Measurements from ENCODE around the gene ATP2B2. TPM values are rescaled to one million over a fixed set of nuclear protein-coding genes. Genes with fewer than 3 reads are reported as not detected.

The ATP2B2 gene
- polyA plus RNA-seq, 5 donors, result 0.03 to 0.24 (median 0.13) TPM; not detected in 1

DNA sequence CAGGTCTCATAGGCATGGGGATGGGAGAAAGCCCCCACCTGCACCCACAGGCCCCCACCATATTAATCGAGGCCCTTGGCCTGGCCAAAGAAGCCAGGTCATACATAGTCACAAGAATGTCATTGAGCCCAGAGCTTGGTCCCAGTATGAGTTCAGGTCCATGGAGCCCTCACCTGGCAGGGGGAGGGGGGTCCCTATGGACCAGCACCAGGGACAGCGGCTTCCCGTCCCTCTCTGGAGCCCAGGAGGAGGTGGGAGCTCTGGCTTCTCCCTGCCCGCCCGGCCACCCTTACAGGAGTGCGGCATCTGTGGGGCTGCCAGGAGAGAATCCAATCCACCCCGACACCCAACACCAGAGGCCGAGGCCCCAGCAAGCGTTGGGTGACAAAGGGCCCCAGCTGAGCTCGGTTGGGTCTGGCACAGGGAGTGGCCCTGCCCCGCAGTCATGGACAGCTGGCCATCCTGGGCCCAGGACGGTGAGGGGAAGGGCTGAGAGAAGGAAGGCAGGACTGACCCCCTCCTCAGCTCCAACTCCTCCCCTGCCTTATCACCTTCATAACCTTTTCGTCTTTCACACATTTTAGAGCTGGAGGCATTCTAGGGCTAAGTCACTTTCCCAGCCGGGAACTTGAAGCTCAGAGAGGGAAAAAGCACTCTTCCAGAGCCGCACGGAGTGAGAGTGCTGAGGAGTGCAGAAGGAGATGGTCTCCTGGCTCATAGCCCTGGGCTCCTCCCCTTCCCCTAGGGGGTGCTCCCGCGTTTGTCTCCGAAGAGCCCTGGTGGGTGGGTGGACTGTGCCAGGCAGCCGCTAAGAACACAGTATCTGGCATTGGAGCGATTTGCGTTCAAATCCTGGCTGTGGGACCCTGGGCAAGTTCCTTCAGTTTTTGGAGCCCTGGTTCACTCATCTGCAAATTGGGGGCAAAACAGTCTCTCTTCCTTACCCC lies 54.6 kb downstream of the ATP2B2 start:
- no peak for DNase-seq

- no peak for DNase-seq
Measured at GRCh38 chr3:10449436-10449835, 56.0 kb downstream of the ATP2B2 start.

GRCh38 chr3:10448544-10448943 lies 56.8 kb downstream of the ATP2B2 start:
- DNase-seq, result no peak

GRCh38 chr3:10447527-10448260 lies 57.7 kb downstream of the ATP2B2 start:
- no peak for DNase-seq

DNA sequence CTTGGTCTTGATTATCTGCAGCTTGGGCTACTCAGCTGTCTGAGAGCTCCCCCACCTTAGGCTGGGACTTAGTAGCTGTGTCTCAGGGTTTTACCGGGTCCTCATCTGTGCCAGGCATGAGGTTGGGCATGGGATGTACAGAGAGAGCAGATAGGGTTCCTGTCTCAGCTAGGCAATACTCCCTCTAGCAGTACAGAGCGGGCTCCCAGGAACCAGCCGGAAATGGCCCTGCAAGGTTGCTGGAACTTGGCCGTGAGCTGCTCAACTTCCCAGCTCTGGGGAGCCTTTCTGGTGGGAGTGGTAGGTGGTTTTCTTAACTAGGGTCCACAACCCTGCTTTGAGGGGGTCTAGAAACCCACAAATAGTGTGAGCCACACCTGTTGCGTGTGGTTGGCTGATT lies 58.3 kb downstream of the ATP2B2 start:
- no peak for DNase-seq

DNA sequence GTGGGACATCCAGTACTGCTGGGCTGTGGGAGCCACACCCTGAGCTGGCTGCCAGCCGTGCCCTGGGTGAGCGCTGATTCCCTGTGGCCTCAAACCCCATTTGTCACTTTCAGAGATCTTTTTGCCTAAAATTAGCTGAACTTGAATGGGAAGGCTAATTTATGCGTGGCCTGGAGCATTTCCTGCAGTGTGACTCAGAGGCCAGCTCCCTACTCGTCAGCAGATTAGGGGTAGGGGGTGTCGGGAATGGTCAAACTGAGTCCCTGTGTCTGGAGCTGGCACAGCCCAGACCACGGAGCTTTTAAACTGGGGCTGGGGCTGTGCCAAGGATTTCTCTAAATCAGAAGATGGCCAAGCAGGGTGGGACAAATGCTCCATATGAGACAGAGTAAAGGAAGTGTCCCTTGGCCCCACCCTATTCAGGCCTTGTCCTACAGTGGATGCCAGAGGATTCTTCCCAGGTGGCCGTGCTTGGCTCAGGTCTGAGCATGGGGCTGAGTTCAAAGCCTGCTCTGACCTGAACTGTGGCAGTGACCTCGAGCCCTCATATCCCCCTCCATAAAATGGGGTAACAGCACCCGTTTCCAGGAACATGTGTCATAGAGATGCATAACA lies 59.7 kb downstream of the ATP2B2 start:
- no peak for DNase-seq

DNA sequence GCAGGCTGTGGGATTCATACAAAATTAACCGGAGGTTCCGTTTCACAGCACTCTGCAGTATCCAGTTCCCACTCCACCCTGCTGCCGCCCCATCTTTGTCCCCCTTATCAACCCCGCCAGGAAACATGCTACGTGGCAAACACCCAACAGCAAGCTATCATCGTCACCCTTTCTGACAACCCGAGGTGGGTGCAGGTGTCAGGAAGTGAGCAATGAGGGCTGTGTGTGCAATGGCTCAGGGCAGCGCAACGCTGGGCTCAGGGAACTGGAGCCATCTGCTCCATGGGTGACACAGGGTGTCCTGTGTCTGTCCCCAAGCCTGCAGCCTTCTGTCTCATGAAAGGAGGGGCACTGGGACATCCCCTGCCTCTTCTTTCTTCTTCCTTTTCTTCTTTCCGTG lies 60.9 kb downstream of the ATP2B2 start:
- no peak for DNase-seq

DNA sequence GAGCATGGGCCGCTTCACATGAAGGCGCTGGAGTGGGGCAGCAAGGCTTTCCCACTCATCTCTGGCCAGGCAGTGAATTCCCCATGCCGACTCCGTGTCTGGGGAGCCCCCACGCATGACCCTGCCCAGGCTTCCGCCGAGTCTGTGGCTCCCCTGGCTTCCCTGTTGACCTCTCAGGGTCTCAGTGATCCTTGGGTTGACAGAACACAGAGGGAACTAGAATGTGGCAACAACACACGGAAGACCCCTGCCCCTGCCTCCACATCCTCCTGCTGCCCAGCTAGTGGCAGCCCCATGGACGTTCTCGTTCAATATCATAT lies 61.3 kb downstream of the ATP2B2 start:
- no peak for DNase-seq

DNA sequence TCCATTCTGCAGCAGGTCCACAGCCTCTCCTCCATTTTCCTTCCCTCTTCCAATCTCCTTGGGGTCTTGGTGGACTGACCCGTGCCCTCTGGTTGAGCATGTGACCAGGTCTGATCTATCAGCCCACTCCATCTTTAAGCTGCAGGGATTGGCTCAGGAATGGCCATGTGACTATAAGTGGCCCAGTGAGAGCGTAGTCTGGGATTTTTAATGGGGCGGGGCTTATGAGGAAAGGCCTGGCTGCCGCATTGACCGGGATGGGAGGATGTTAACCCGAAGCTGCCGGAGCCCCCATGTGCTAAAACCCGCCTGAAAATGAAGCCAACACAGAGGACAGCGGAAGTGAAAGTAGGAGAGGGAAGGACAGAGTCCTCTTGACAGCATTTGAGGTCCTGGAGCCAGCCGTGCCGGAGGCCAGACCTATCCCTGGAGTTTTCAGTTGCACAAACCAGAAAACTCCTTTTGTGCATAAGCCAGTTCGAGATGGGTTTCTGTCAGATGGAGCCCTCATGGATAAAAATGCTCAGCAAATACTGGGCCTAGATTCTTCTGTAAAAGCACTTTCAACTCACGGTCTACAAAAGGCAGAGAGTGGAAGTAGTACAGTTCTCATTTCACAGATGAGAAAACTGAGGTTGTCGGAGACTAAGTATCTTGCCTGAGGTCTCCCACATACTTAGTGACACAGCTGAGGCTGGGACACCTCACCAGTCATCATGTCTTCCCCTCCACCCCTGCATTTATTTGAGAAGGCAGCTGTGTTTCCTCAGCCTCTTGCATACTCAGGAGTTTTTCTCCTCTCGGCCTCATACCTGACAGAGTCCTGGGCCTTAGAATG lies 61.9 kb downstream of the ATP2B2 start:
- DNase-seq, result no peak

GRCh38 chr3:10442151-10442795 lies 63.1 kb downstream of the ATP2B2 start:
- DNase-seq, result no peak

DNA sequence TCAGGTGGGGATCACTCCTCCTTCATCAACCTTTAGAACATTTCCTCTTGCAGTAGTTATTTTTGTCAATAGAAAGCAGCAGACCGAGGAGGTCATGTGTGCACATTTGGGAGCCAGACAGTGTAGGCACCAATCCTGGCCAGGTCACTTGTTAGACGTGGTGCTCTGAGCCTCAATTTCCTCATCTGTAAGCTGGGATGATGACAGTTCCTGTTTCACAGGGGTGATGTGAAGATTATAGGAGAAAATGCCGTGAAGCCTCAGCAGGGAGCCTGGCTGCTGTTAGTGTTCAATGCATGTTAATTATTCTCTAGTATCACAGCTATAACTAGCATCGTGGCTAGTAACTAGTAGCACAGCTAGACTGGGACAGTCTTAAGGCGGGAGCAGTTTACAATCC lies 64.7 kb downstream of the ATP2B2 start:
- no peak for DNase-seq

DNA sequence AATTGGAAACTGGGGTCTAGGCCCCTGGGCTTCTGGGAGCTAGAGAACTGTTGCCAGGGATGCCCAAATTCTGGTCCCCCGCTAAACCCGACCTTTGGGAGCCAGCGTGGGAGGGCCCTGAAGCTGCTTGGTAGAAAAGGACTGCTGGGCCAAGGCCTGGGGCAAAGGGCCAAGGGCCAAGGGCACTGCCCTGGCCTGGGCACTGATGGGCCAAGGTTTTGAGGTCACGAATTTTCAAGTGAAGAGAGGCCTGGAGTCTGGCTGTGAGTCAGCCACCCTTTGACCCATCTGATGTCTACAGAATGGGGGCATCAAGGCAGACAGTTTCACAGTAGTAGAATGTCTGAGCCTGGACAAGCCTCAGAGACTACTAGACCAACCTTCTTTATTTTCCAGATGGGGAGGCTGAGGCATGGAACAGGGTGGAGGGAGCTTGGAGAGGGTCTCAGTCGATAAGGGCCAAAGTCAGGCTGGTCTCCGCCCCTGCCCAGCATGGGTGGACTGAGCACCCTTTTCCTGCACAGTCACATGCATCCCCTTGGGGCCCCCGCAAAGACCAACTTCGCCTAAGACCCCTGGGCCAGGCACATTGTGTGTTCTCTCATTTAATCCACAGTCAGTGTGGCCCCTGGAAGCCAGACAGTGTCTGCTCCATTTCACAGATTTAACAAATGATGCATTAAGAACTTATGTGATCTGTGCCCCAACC lies 66.3 kb downstream of the ATP2B2 start:
- no peak for DNase-seq

DNA sequence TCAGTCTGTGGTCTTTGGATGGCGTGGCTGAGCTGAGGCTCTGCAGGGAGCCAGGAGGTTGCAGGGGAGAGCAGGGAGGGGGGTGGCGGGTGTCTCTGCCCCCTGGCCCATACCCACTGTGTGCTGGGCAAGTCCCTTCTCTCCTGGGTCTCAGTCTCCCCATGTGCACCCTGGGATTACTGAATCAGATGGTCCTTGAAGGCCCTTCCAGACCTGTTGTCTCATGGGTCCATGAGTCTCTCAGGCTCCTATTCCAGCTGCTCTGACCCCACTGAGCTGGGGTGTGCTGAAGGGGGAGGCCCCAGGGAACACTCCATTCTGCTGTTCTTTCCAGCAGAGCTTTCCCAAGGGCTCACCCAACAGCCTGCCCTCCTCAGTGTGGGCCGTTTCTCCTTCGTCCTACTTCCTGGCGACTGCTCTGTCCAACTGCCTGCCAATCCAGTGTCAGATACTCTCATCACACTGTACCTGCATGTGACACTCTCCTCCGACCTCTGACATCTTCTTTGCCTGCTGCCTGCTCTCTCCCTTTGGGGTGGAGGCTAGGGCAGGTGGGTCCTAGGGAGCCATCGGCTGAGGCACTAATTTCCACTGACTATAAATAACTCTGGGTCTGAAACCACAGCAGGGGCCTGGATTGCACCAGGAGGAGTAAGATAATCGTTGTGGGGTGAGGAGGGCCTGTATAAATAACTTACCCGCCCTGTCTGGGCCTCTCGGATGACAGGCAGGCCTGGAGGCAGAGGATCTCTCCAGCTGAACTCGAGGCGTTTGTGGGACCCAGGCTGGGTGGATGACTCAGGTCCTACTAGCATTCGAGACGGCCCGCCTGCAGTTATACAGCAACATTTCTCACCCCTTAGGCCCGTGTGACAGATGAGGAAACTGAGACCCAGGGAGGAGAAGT lies 67.1 kb downstream of the ATP2B2 start:
- DNase-seq, result no peak

GRCh38 chr3:10437272-10437994 lies 68.0 kb downstream of the ATP2B2 start:
- DNase-seq, result no peak

DNA sequence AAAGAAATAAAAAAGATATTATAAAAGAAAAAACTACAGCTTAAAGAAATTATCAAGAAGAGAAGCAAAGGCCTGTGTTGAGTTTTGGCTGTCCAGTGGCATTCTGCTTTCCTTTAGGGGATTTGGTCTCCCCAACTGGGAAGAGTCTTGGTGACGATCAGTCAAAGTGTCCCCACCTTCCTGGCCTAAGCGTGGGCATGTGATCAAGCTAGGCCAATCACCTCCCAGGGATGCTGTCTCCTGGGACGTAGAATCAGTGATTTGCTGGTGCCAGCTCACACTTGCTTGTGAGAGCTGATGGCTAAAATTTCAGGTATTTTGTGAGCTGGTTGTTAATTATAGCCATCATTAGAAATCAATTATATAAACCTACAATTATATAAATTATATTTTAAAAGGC lies 69.5 kb downstream of the ATP2B2 start:
- no peak for DNase-seq

GRCh38 chr3:10434938-10435336 lies 70.4 kb downstream of the ATP2B2 start:
- no peak for DNase-seq

DNA sequence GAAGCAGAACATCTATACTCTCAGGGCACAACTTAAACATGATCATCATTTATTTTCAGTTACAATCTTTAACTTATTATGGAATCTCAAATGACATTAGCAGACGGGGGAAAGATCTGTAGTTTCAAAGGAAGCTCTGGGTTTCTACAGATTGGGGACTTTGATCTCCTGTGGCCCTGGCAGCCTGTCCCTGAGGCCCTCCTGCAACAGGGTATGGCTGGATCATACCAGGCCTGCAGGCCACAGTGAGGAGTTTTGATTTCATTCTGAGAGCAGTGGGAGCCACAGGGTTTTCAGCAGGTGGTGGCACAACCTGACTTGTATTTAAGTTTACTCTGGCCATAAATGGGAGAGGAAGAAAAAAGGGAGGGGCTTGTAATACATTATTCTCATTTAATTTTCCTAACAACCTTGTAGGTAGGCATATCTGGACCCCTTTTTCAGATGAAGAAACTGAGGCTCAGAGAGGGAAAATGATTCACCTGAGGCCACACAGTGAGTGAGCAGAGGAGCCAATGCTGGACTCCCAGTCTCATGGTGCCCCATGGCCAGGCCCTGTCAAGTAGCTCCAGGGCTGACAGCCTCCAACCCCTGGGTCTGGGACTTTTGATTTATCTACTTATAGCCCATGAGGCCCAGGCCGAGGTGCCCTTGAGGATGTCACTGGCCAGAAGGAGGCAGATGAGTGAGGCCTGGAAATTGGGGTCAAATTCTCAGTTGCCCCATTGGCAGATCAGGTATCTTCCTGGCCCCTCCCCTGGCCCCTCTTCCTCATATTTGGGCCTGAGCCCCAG lies 71.0 kb downstream of the ATP2B2 start:
- DNase-seq, result no peak

GRCh38 chr3:10432931-10433330 lies 72.5 kb downstream of the ATP2B2 start:
- DNase-seq, result no peak
